Measurements from ENCODE around the gene COL6A1. TPM values are rescaled to one million over a fixed set of nuclear protein-coding genes. Genes with fewer than 3 reads are reported as not detected.

Gene COL6A1
- total RNA-seq, 4 donors from 2014 or later: 25.0 to 242 (median 54.9) TPM

DNA sequence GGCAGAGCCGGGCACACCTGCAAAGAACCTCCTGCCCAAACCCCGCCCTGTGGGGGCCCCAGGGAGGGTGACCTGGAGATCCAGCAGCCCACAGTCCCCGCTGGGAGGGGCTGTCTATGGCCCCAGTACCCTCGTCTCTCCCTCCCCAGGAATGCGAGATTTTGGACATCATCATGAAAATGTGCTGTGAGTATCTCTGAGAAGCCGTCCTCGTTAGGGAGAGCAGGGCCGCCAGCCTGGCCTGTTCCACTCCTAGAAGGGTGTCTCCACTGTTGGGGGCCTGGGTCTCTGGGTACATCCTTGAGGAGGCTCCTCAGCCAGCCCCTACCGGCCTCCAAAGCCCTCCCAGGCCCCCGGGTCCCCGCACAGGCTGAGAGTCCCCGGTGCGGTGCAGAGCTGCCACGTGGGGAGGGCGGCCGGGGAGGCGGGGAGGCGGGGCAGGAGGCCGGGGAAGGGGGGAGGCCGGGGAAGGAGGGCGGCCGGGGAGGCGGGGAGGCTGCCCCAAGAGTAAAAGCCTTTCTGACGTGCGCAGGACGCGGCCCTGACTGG lies 18.7 kb downstream of the COL6A1 start:
- H3K4me1 ChIP-seq: peaks cover 0 to 7% (median 0%) of the 10 kb centered on the region in 3 donors
- no peak overlapping the region for H3K4me3 ChIP-seq
- 75% methylated on average over 10 of the region's 27 CpGs; no CpG with 5 or more reads in 1 of the 2 donors for WGBS, 2 donors
- H3K27ac ChIP-seq: peak overlapping the region in 3 of 4 donors; percentile 45 to 76 (median 62)
- no peaks in the 10 kb centered on the region for H3K9me3 ChIP-seq
- no peak for DNase-seq
- no peak for TF ChIP-seq POLR2A (IDR thresholded peaks at IDR 0.05)
- TF ChIP-seq, protein P1, sequence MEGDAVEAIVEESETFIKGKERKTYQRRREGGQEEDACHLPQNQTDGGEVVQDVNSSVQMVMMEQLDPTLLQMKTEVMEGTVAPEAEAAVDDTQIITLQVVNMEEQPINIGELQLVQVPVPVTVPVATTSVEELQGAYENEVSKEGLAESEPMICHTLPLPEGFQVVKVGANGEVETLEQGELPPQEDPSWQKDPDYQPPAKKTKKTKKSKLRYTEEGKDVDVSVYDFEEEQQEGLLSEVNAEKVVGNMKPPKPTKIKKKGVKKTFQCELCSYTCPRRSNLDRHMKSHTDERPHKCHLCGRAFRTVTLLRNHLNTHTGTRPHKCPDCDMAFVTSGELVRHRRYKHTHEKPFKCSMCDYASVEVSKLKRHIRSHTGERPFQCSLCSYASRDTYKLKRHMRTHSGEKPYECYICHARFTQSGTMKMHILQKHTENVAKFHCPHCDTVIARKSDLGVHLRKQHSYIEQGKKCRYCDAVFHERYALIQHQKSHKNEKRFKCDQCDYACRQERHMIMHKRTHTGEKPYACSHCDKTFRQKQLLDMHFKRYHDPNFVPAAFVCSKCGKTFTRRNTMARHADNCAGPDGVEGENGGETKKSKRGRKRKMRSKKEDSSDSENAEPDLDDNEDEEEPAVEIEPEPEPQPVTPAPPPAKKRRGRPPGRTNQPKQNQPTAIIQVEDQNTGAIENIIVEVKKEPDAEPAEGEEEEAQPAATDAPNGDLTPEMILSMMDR (IDR thresholded peaks at IDR 0.05): no peak
- no peaks in the 10 kb centered on the region for H3K27me3 ChIP-seq
- intact Hi-C loops (cut with DNase I): no loop called here
- H3K36me3 ChIP-seq: peaks cover 0 to 64% (median 0%) of the 10 kb centered on the region in 3 donors

DNA sequence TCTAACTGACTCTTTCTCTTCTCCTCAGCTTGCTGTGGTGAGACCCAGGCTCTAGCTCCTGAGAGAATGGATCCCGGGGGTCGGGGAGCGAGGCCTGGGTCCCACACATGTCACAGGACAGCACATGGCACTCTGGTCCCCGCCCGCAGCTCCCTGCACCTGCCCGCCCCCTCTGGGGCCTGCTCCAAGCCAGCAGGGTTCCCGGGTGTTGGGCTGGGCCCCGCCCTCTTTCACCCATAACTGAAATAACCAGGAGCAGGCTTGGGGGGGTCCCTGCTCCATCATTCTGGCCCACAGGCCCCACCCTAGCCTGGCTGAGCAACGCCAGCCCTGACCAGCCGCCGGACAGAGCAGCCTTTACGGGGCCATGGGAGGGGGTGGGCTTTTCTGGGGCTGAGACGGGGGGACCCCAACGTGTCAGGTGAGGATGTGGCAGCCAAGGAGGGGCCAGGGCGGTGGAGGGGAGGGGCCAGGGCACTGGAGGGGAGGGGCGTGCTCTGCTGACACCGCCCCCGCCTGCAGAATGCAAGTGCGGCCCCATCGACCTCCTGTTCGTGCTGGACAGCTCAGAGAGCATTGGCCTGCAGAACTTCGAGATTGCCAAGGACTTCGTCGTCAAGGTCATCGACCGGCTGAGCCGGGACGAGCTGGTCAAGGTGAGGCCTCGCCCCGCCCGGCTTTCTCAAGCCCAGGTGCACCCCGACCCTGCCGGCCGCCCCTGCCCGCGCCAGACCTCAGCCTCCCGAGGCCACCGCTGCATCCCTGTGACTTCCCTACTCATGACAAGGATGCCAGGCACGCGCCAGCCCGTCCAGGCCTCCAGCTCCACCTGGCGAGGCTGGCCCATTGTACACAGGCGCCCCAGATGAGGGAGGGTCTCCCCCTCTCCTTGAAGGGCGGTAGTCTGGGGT lies 19.4 kb downstream of the COL6A1 start:
- DNase-seq: no peak
- peak overlapping the region in 3 of 4 donors; percentile 41 to 76 (median 62) for H3K27ac ChIP-seq
- peaks cover 0 to 64% (median 0%) of the 10 kb centered on the region in 3 donors for H3K36me3 ChIP-seq

DNA sequence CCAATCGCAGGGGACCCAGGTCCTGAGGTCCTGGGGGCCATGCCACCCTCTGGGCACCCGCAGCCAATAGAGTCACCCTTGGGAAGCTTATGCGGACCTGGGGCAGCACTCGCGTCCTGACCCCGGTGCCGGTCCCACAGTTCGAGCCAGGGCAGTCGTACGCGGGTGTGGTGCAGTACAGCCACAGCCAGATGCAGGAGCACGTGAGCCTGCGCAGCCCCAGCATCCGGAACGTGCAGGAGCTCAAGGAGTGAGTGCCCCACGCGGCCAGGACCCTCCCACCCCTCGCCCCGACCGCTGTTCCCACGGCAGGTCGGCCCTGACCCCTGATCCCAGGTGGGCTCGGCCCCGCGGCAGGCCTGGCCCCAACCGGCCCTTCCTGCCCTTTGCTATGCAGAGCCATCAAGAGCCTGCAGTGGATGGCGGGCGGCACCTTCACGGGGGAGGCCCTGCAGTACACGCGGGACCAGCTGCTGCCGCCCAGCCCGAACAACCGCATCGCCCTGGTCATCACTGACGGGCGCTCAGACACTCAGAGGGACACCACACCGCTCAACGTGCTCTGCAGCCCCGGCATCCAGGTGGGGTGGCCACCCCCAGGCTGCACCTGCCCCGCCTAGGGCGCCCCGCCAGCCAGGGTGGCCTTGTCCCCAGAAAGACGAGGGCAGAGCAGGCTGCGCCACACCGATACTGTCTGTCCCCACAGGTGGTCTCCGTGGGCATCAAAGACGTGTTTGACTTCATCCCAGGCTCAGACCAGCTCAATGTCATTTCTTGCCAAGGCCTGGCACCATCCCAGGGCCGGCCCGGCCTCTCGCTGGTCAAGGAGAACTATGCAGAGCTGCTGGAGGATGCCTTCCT lies 20.5 kb downstream of the COL6A1 start:
- no peak for DNase-seq
- WGBS, 2 donors: 81 to 82% methylated on average over 4 to 20 of the region's 51 CpGs
- H3K27ac ChIP-seq: no peak overlapping the region

More for the DNA sequence above, 19.4 kb downstream of the COL6A1 start:
- TF ChIP-seq, protein P1 (IDR thresholded peaks at IDR 0.05): no peak
- TF ChIP-seq POLR2A (IDR thresholded peaks at IDR 0.05): no peak
- Histone ChIP-seq H3K27me3 (no peaks in the 10 kb centered on the region), H3K9me3 (no peaks in the 10 kb centered on the region), H3K4me3 (no peak overlapping the region), H3K4me1 (no peaks in the 10 kb centered on the region)
- intact Hi-C loops (cut with DNase I): no loop called here
- WGBS, 2 donors: 20 to 81% methylated on average over 2 to 11 of the region's 44 CpGs

DNA sequence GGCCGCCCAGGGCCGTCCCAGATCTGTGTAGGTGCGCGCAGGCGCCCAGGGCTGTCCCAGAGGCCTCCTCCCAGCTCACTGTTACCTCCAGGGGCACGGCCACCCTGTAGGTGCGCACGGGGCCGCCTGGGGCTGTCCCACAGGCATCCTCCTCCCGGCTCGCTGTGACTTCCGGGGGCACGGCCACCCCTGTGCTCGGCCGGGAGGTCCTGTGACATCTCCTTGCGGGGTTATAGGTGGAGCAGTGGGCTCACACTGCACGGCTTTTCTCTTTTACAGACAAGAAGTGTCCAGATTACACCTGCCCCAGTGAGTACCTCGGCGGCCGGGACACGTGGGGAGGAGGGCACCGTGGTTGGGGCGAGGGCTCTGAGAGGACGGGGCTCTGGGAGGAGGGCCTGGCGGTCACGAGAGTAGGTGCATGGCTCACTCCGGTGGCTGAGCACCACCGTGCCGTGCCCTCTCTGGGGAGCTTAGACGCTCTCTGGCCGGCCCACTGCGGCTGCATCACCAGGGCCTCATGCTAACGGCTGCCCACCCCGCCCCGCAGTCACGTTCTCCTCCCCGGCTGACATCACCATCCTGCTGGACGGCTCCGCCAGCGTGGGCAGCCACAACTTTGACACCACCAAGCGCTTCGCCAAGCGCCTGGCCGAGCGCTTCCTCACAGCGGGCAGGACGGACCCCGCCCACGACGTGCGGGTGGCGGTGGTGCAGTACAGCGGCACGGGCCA lies 21.4 kb downstream of the COL6A1 start:
- Histone ChIP-seq H3K4me1 (no peaks in the 10 kb centered on the region), H3K9me3 (no peaks in the 10 kb centered on the region), H3K27me3 (no peaks in the 10 kb centered on the region), H3K36me3 (peaks cover 0 to 49% (median 0%) of the 10 kb centered on the region in 3 donors), H3K27ac (no peak overlapping the region), H3K4me3 (no peak overlapping the region)
- WGBS, 2 donors: 80 to 96% methylated on average over 1 to 11 of the region's 54 CpGs
- TF ChIP-seq, protein P1 (IDR thresholded peaks at IDR 0.05): no peak
- TF ChIP-seq POLR2A (IDR thresholded peaks at IDR 0.05): no peak
- intact Hi-C loops (cut with DNase I): no loop called here
- no peak for DNase-seq

More for the DNA sequence above, 20.5 kb downstream of the COL6A1 start:
- Histone ChIP-seq H3K27me3 (no peaks in the 10 kb centered on the region), H3K36me3 (peaks cover 0 to 58% (median 0%) of the 10 kb centered on the region in 3 donors), H3K4me3 (no peak overlapping the region), H3K4me1 (no peaks in the 10 kb centered on the region), H3K9me3 (no peaks in the 10 kb centered on the region)
- intact Hi-C loops (cut with DNase I): no loop called here
- no peak for TF ChIP-seq POLR2A (IDR thresholded peaks at IDR 0.05)
- TF ChIP-seq, protein P1 (IDR thresholded peaks at IDR 0.05): no peak
